HG03521 (cell line): ENCODE results near the gene OR2A12.
"Not testable (repeated sequence)": the region's sequence is repeated elsewhere in the genome, so short reads cannot be mapped to it uniquely, and the experiment has no call there.

ENCODE experiments used
- ATAC-seq: cut with Tn5 transposase; IDR thresholded peaks from one replicate; pipeline ENCODE4 v1.9.1; 2021; ENCODE audit warnings: mild to moderate bottlenecking, moderate library complexity; ENCODE audit not compliant: unreplicated experiment

The OR2A12 gene

DNA sequence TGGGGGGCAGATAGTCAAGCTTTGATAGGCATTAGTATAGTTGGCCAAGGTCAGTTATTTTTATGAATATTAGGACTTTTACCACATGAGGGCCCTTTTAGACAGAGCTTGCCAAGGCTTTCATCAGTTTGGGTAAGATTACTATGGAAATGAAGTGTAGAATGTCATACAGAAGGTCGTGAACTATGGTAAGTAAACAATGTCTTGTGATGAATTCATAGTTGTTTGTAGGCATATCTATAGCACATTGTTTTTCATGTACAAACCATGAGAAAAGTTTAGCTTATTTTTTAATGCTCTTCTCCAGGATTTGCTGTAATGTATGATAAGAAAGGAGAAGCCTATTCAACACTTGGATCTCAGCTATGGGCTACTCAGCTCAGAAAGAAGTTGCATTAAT, 27.6 kb downstream of the OR2A12 start:
- ATAC-seq, result no peak

DNA sequence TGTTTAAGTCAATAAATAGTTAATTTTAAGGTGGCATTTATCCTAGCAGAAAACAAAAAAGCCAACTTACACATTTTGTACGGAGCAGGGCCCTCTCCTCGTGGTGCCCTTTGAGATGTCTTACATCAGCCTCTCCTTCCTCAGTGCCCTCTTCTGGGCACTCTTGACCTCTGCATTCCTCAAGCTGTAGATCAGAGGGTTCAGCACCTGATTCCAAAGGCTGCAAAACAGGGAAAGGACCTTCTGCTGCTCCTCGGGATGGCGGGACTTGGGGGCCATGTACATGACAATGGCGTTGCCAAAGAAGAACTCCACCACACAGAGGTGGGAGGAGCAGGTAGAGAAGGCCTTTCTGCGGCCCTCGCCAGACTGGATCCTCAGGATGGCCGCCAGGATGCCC, 32.3 kb downstream of the OR2A12 start:
- no peak for ATAC-seq

DNA sequence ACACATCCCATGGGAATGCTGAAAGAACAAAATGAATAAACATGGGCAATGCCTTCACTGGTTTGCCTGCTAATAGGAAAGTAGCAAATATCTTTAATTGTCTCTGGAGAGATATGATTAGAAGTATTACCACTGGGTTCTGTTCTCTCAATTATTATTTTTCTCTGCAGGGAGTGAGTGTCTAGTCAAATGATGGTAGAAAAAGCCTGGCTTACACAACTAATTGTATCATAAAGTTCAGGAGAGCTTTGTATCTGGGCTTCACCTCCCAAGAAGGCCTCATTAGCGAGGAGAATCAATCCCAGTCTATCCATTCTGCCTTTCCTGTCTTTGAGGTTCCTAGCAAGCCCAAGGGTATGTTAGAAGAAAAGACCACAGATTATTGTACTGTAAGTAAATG, 36.8 kb downstream of the OR2A12 start, which contains the start of gene OR2A14:
Gene OR2A14 (plus strand): TSS at position 301 of the 400 bp plus-strand sequence. CDS start 5,937 bp downstream, outside the sequence.
- no peak for ATAC-seq

DNA sequence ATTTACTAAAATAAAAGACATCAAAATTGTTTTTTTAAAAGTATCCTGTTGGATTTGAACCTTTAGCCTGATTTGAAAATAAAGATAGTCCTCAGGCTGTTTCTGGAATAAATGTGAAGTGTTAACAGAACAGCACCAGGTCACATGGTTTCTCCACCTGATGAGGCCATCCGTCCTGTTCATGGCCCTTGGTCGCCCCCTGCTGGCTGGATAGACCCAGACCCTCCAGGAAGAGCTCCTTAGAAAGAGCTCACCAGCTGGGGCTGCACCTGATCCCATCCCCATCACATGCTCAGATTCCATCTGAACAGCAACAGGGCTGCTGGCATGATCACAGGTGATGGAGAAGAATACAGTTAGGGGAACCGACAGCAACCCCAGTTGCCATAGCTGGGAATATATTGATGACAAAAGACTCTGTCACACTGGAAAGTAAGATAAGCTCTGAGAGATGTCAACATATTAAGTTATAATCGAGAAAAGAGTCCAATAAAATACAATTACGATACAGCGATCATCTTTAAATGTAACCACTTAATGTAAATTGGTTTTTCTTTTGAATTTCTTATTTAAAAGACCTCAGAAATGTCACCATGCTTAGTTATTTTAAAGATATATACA, 41.7 kb downstream of the OR2A12 start:
- peak; percentile 100 for ATAC-seq

DNA sequence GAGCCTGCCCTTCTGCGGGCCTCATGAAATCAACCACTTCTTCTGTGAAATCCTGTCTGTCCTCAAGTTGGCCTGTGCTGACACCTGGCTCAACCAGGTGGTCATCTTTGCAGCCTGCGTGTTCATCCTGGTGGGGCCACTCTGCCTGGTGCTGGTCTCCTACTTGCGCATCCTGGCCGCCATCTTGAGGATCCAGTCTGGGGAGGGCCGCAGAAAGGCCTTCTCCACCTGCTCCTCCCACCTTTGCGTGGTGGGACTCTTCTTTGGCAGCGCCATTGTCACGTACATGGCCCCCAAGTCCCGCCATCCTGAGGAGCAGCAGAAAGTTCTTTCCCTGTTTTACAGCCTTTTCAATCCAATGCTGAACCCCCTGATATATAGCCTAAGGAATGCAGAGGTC, 43.5 kb downstream of the OR2A12 start:
- ATAC-seq, result not testable (repeated sequence)

DNA sequence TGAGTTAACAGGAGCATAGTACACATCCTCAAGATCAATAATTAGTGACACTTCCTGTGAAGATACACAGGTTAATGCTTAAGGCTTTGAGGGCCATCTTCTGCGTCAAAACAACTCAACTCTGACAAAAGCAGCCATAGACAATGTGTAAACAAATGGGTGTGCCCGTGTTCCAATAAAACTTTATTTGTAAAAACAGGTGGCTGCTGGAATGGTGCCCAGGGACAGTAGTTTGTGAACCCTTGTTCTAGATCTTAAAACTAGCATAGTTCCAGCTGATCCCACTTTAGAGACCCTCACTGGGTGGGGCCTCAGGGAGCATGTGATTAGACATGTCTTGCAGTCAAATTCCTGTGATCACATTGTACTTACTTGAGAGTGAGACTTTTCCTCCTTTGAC, 44.7 kb downstream of the OR2A12 start:
- no peak for ATAC-seq

DNA sequence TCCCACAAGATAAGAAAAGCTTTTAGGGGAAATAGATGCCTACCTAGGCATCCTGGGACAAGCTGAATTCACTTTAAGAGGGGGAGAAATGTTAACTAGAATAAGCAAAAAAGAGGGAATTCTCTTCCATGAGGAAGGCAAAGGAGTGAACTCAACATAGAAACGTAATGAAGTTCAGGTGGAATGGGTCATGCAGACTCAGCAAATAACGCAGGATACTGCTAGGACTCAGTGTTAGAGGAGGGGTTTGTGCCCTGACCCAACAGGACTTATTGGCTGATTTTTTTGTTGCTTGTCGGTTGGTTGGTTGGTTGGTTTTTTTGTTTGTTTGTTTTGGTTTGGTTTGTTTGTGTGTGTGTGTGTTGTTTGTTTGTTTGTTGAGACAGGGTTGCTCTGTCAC, 46.2 kb downstream of the OR2A12 start:
- no peak for ATAC-seq

DNA sequence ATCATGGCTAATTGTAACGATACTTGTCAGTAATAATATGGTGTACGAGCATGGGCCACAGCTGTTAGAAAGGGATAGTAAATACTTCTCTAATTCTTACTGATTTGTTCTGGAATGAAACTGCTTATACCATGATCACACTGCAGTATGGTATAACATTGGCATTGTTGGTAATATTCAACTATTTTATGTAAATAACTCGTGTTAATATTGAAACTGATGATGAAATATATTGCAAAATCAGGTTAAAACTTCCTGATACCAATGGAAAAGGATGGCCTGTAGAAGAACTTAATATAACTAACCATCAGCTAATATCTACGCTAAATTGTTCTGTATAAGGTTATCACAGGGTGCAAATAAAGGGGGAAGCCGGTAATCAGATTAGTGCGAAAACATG, 47.2 kb downstream of the OR2A12 start:
- no peak for ATAC-seq

DNA sequence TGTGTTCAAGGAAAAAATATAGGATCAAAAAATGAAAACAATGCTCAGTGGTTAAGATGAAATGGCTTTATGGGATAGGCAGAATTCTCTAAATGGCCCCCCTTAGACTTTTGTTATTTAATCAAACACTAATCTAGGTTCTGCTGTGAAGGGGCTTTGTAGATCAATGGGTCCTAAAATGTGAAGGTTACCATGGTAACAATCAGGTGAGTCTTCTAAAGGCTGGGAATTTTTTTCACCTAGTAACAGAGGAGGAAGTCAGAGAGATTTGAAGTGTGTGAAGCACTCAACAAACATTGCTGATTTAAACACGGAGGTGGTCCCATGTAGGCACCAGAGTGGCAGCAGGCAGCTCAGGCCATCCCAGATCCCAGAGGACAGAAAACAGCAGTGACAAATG, 48.0 kb downstream of the OR2A12 start:
- no peak for ATAC-seq

DNA sequence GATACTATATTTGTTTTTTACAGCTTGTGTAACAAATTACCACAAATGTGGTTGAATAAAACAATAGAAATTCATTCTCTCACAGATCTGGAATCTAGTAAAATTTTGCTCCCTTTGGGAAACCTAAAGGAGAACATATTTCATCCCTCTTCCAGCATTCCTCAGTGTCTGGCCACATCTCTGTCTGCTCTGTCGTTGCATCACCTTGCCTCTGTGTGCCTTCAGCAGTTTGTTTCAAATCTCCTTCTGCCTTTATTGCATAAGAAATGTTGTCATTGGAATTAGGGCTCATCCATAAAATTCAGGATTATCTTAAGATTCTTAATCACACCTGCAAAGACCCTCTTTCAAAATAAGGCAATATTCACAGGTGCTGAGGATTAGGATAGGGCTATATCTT, 51.4 kb downstream of the OR2A12 start:
- ATAC-seq, result no peak

DNA sequence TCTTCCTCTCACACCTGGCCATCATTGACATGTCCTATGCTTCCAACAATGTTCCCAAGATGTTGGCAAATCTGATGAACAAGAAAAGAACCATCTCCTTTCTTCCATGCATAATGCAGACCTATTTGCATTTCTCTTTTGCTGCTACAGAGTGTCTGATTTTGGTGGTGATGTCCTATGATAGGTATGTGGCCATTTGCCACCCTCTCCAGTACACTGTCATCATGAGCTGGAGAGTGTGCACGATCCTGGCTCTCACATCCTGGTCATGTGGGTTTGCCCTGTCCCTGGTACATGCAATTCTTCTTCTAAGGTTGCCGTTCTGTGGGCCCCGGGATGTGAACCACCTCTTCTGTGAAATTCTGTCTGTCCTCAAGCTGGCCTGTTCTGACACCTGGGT, 56.1 kb downstream of the OR2A12 start:
- no peak for ATAC-seq

DNA sequence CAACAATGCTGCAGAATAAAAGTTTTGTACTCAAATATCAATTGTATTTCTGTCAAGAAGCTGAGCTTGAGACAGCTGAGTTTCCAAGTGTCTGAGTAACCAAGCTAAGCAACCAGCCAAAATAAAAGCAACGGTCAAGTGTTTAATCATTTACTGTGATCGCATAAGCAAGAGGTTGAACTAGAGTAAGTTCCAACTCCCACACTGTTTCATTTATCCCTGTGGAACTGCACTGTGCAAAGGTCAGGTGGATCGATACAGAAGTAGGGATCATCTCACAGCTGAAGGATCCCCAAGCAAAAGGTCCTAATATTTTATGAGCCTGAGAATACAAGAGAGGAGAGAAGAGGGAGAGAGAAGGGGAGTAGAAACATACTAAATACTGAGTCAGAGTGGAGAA, 58.3 kb downstream of the OR2A12 start:
- no peak for ATAC-seq

DNA sequence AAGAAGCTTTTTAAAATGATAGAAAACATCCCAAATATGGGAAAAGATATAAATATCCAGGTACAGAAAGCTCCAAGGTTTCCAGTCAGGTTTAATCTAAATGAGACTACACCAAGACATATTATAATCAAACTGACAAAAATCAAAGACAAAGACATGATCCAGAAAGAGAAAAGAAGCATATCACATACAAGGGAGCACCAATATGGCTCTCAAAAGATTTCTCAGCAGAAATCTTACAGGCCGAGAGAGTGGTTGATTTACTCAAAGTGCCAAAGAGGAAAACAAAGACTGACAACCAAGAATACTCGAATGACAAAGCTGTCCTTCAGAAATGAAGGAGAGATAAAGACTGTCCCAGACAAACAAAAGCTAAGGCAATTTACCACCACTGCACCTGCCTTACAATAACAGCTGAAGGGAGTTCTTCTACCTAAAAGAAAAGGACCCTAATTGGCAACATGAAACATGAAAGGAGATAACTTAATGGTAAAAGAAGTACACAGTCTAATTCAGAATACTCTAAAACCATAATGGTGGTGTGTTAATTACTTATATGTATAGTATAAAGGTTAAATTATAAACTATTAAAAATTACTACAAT, 62.2 kb downstream of the OR2A12 start:
- ATAC-seq, result no peak
